ENCODE results near the gene CENPH. TPM values are rescaled to one million over a fixed set of nuclear protein-coding genes. Genes with fewer than 3 reads are reported as not detected.

Gene CENPH
- total and polyA plus RNA-seq, 8 donors = 4.1 to 30.9 (median 19.4) TPM

- intact Hi-C loops (cut with DNase I) = no loop called here
- TF ChIP-seq CTCF (IDR thresholded peaks at IDR 0.05) = no peak
- H3K36me3 ChIP-seq = no peaks in the 10 kb centered on the region
- no peak overlapping the region for H3K4me3 ChIP-seq
- ATAC-seq (no peak), DNase-seq (no peak)
- no peaks in the 10 kb centered on the region for H3K4me1 ChIP-seq
- no peaks in the 10 kb centered on the region for H3K9me3 ChIP-seq
- no peaks in the 10 kb centered on the region for H3K27me3 ChIP-seq
- H3K27ac ChIP-seq = no peak overlapping the region
Measured at GRCh38 chr5:69160651-69161050, 28.7 kb upstream of the CENPH start.

GRCh38 chr5:69166686-69167492 is 22.5 kb upstream of the CENPH start, which contains the start of gene CCNB1:
Gene CCNB1 (plus strand): TSS chr5:69167150. CDS start chr5:69167263, 113 bp downstream.
- Histone ChIP-seq H3K4me1 (peaks cover 0 to 17% of the 10 kb centered on the region in 2 donors), H3K4me3 (peak within 1 kb of the TSS; percentile 63 to 82), H3K27me3 (no peaks in the 10 kb centered on the region), H3K9me3 (no peaks in the 10 kb centered on the region), H3K27ac (peak within 1 kb of the TSS in 1 of 2 donors; percentile 69), H3K36me3 (peaks cover 0 to 4% of the 10 kb centered on the region in 2 donors)
- ATAC-seq (peak; percentile 100), DNase-seq (peak; percentile 95 to 100 (median 98))
- intact Hi-C loops (cut with DNase I) = no loop called here
- TF ChIP-seq CTCF (IDR thresholded peaks at IDR 0.05) = no peak

GRCh38 chr5:69167493-69167855 is 21.9 kb upstream of the CENPH start:
- no peak for TF ChIP-seq CTCF (IDR thresholded peaks at IDR 0.05)
- Histone ChIP-seq H3K27ac (peak overlapping the region in 1 of 2 donors; percentile 69), H3K4me1 (peaks cover 0 to 17% of the 10 kb centered on the region in 2 donors), H3K9me3 (no peaks in the 10 kb centered on the region), H3K27me3 (no peaks in the 10 kb centered on the region), H3K4me3 (peak overlapping the region; percentile 63 to 82), H3K36me3 (peaks cover 0 to 10% of the 10 kb centered on the region in 2 donors)
- DNase-seq = no peak
- intact Hi-C loops (cut with DNase I) = no loop called here
- peak; percentile 7 for ATAC-seq

- Histone ChIP-seq H3K36me3 (peaks cover 0 to 12% of the 10 kb centered on the region in 2 donors), H3K27ac (no peak overlapping the region), H3K4me1 (peaks cover 0 to 17% of the 10 kb centered on the region in 2 donors), H3K27me3 (no peaks in the 10 kb centered on the region), H3K4me3 (peak overlapping the region; percentile 63 to 82), H3K9me3 (no peaks in the 10 kb centered on the region)
- no peak for ATAC-seq
- intact Hi-C loops (cut with DNase I) = no loop called here
- no peak for TF ChIP-seq CTCF (IDR thresholded peaks at IDR 0.05)
- no peak for DNase-seq
Measured at GRCh38 chr5:69167929-69168328, 21.5 kb upstream of the CENPH start.

- no peaks in the 10 kb centered on the region for H3K27me3 ChIP-seq
- no peak for DNase-seq
- peaks cover 0 to 17% of the 10 kb centered on the region in 2 donors for H3K4me1 ChIP-seq
- H3K27ac ChIP-seq = no peak overlapping the region
- no peak overlapping the region for H3K4me3 ChIP-seq
- peaks cover 0 to 37% of the 10 kb centered on the region in 2 donors for H3K36me3 ChIP-seq
- intact Hi-C loops (cut with DNase I) = no loop called here
- TF ChIP-seq CTCF (IDR thresholded peaks at IDR 0.05) = no peak
- ATAC-seq = no peak
- H3K9me3 ChIP-seq = no peaks in the 10 kb centered on the region
Measured at GRCh38 chr5:69170495-69170894, 18.9 kb upstream of the CENPH start.

All from left lung (tissue), 10 donors.